Osteoblast (primary cell): Measurements from ENCODE around the gene CPS1. TPM values are rescaled to one million over a fixed set of nuclear protein-coding genes. Genes with fewer than 3 reads are reported as not detected.

Experiments
- DNase-seq: peaks from one replicate; pipeline ENCODE4 v3.0.0; 2011; ENCODE audit warnings: low spot score, mixed read lengths; ENCODE audit not compliant: insufficient read length; ENCODE audit errors: missing footprints
- H2AFZ ChIP-seq: 2 replicates; pipeline ENCODE4 v1.6.0; 2011; ENCODE audit warnings: mild to moderate bottlenecking, low read length
- H3K27ac ChIP-seq: 2 replicates; pipeline ENCODE4 v1.5.1; 2011; ENCODE audit warnings: mild to moderate bottlenecking, low read depth, low read length, moderate library complexity
- H3K27me3 ChIP-seq: 2 replicates; pipeline ENCODE4 v1.6.0; 2012; ENCODE audit warnings: mild to moderate bottlenecking, control low read depth, inconsistent platforms, low read length, moderate library complexity; ENCODE audit not compliant: insufficient read depth
- H3K36me3 ChIP-seq: 2 replicates; pipeline ENCODE4 v1.5.1; 2011; ENCODE audit warnings: mild to moderate bottlenecking, low read length, control low read depth, moderate library complexity; ENCODE audit not compliant: insufficient read depth
- H3K4me1 ChIP-seq: 2 replicates; pipeline ENCODE4 v1.5.1; 2011; ENCODE audit warnings: mild to moderate bottlenecking, low read length, control low read depth, moderate library complexity; ENCODE audit not compliant: insufficient read depth
- H3K4me2 ChIP-seq: 2 replicates; pipeline ENCODE4 v1.6.0; 2011; ENCODE audit warnings: mild to moderate bottlenecking, low read length; ENCODE audit not compliant: insufficient read depth
- H3K4me3 ChIP-seq: fragments of 200-600 bp; sonication (generic); 3 replicates; pipeline ENCODE4 v1.5.1; 2012; ENCODE audit warnings: mild to moderate bottlenecking, low read length, inconsistent platforms; ENCODE audit not compliant: insufficient read depth
- H3K79me2 ChIP-seq: 2 replicates; pipeline ENCODE4 v1.6.0; 2012; ENCODE audit warnings: mild to moderate bottlenecking, low read length, control low read depth, inconsistent platforms; ENCODE audit not compliant: insufficient read depth
- H3K9me3 ChIP-seq: 2 replicates; pipeline ENCODE4 v1.5.1; 2011; ENCODE audit warnings: low read depth, low read length, control low read depth
- H4K20me1 ChIP-seq: 2 replicates; pipeline ENCODE4 v1.6.0; 2012; ENCODE audit warnings: mild to moderate bottlenecking, low read length, control low read depth; ENCODE audit not compliant: insufficient read depth
- CTCF ChIP-seq: IDR thresholded peaks from 2 replicates; pipeline ENCODE4 v1.5.1; 2011; ENCODE audit warnings: mild to moderate bottlenecking, low read depth, low read length, moderate library complexity; ENCODE audit errors: extremely low read depth
- total RNA-seq: library from RNA; depleted of rRNA; stranded (reverse); fragments of >200 nt; gene quantifications from 2 replicates; pipeline ENCODE4 v1.2.3, GENCODE V29; 2012

Gene CPS1
- total RNA-seq, 1 donor, result 21.7 TPM

- no peaks in the 10 kb centered on the region for H3K27me3 ChIP-seq
- no peak overlapping the region for H3K4me3 ChIP-seq
- no peak for TF ChIP-seq CTCF
- no peaks in the 10 kb centered on the region for H3K36me3 ChIP-seq
- H3K4me1 ChIP-seq, result no peaks in the 10 kb centered on the region
- H2AFZ ChIP-seq, result no peak overlapping the region
- H3K4me2 ChIP-seq, result no peak overlapping the region
- H3K27ac ChIP-seq, result no peak overlapping the region
- no peak for DNase-seq
- H3K9me3 ChIP-seq, result no peaks in the 10 kb centered on the region
- H4K20me1 ChIP-seq, result no peaks in the 10 kb centered on the region
- no peaks in the 10 kb centered on the region for H3K79me2 ChIP-seq
These were observed 156.7 kb downstream of the CPS1 start for GRCh38 chr2:210713122-210713521.

DNA sequence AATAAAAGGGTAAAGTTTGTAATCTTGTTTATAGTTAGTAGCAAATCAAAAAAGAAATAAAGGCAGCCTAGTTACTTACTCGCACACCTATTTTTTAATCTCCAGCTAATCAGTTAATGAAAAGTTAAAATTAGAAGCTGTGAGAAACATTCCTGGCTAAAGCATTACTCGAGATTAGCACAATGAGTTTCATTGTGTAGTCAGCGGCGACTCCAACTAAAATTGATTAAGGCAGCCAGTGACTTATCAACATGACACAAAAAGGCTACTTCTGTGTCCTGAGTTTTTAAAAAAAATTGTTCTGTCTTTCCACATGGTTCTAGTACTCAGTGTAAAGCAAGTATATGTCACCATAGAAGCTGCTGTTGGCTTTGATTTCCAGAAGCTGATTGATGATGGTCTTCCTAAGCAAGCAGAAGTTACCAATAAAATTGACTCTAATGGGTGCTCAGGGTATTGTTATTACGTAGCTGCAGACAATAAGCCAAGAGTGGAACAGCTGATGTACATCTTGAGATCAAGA is 159.2 kb downstream of the CPS1 start:
- Histone ChIP-seq H4K20me1 (no peaks in the 10 kb centered on the region), H2AFZ (no peak overlapping the region), H3K27ac (no peak overlapping the region), H3K4me1 (no peaks in the 10 kb centered on the region), H3K9me3 (no peaks in the 10 kb centered on the region), H3K36me3 (no peaks in the 10 kb centered on the region), H3K4me3 (no peak overlapping the region), H3K4me2 (no peak overlapping the region), H3K79me2 (no peaks in the 10 kb centered on the region), H3K27me3 (no peaks in the 10 kb centered on the region)
- no peak for TF ChIP-seq CTCF
- DNase-seq, result no peak

GRCh38 chr2:210718503-210718902 is 162.1 kb downstream of the CPS1 start:
- no peak overlapping the region for H3K27ac ChIP-seq
- no peaks in the 10 kb centered on the region for H3K4me1 ChIP-seq
- H3K4me3 ChIP-seq, result no peak overlapping the region
- H3K36me3 ChIP-seq, result no peaks in the 10 kb centered on the region
- H3K4me2 ChIP-seq, result no peak overlapping the region
- no peaks in the 10 kb centered on the region for H3K79me2 ChIP-seq
- no peak for DNase-seq
- H4K20me1 ChIP-seq, result no peaks in the 10 kb centered on the region
- H3K9me3 ChIP-seq, result no peaks in the 10 kb centered on the region
- TF ChIP-seq CTCF, result no peak
- no peak overlapping the region for H2AFZ ChIP-seq
- no peaks in the 10 kb centered on the region for H3K27me3 ChIP-seq

DNA sequence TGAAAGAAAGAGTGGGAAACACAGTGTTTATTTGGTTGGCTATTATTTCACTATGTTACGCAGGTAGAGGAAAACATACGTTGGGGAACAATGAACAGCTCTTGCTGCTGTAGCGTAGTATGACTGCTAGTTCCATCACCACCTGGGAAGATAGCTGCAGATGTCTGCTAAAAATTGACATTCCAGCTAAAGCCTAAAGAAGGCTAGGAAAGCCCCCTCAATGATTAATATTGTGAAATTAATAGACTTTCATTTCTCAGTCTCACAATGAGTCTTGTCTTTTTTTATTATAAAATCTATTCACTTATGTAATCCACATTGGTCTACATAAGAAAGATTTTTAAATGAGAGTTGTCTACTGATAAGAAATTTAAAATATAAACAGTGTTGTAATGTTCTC is 165.7 kb downstream of the CPS1 start:
- Histone ChIP-seq H3K4me1 (no peaks in the 10 kb centered on the region), H3K27me3 (no peaks in the 10 kb centered on the region), H3K4me3 (no peak overlapping the region), H3K27ac (no peak overlapping the region), H3K9me3 (no peaks in the 10 kb centered on the region), H4K20me1 (no peaks in the 10 kb centered on the region), H2AFZ (no peak overlapping the region), H3K4me2 (no peak overlapping the region), H3K36me3 (no peaks in the 10 kb centered on the region), H3K79me2 (no peaks in the 10 kb centered on the region)
- no peak for TF ChIP-seq CTCF
- no peak for DNase-seq
